Fibroblast of skin of scalp (primary cell): ENCODE results near the gene ESR2.
"Not testable (repeated sequence)": the region's sequence is repeated elsewhere in the genome, so short reads cannot be mapped to it uniquely, and the experiment has no call there.

ENCODE experiments used
- DNase-seq: peaks from one replicate; pipeline ENCODE4 v3.0.0-alpha.2; 2013

ESR2 gene

GRCh38 chr14:64075613-64076005 lies 218.6 kb downstream of the ESR2 start:
- DNase-seq = no peak

GRCh38 chr14:64074961-64075612 lies 219.1 kb downstream of the ESR2 start:
- peak; percentile 60 for DNase-seq

- no peak for DNase-seq
These were observed 224.4 kb downstream of the ESR2 start for GRCh38 chr14:64069634-64070359.

- no peak for DNase-seq
These were observed 229.7 kb downstream of the ESR2 start for GRCh38 chr14:64064447-64064846.

GRCh38 chr14:64062381-64063115 lies 231.6 kb downstream of the ESR2 start:
- no peak for DNase-seq

GRCh38 chr14:64061706-64062105 lies 232.5 kb downstream of the ESR2 start:
- no peak for DNase-seq

GRCh38 chr14:64061115-64061514 lies 233.1 kb downstream of the ESR2 start:
- no peak for DNase-seq

- DNase-seq = peak; percentile 51
These were observed 233.5 kb downstream of the ESR2 start for GRCh38 chr14:64060648-64061096.

- DNase-seq = no peak
These were observed 234.0 kb downstream of the ESR2 start for GRCh38 chr14:64060199-64060545.

GRCh38 chr14:64059454-64060198 lies 234.5 kb downstream of the ESR2 start:
- no peak for DNase-seq

GRCh38 chr14:64053694-64054669 lies 240.2 kb downstream of the ESR2 start:
- DNase-seq = no peak

- no peak for DNase-seq
These were observed 244.4 kb downstream of the ESR2 start for GRCh38 chr14:64049616-64050381.

- DNase-seq = no peak
These were observed 249.1 kb downstream of the ESR2 start for GRCh38 chr14:64045091-64045490.

GRCh38 chr14:64043296-64043695 lies 250.9 kb downstream of the ESR2 start:
- not testable (repeated sequence) for DNase-seq

GRCh38 chr14:64040044-64040443 lies 254.1 kb downstream of the ESR2 start:
- DNase-seq = peak; percentile 15

- peak; percentile 4 for DNase-seq
These were observed 255.2 kb downstream of the ESR2 start for GRCh38 chr14:64038841-64039542.

GRCh38 chr14:64037869-64038745 lies 256.1 kb downstream of the ESR2 start:
- DNase-seq = not testable (repeated sequence)

GRCh38 chr14:64035143-64035542 lies 259.0 kb downstream of the ESR2 start:
- DNase-seq = peak; percentile 37
